ENCODE measurements around the gene FARSB. TPM values are rescaled to one million over a fixed set of nuclear protein-coding genes. Genes with fewer than 3 reads are reported as not detected.

The FARSB gene
- polyA plus RNA-seq, 3 donors: 5.8 to 10.9 (median 8.4) TPM

- intact Hi-C loops (cut with micrococcal nuclease): no loop called here
Observed at GRCh38 chr2:222548992-222549391, 106.9 kb downstream of the FARSB start.

GRCh38 chr2:222547083-222547482 lies 108.8 kb downstream of the FARSB start:
- Mint-ChIP-seq H3K27me3 (ENCODE audit: low read depth in 3 of 3) (peaks cover 14 to 27% (median 24%) of the 10 kb centered on the region in 3 donors), H3K36me3 (no peaks in the 10 kb centered on the region), H3K4me1 (no peaks in the 10 kb centered on the region), H3K4me3 (no peak overlapping the region), H3K9me3 (no peaks in the 10 kb centered on the region), H3K27ac (no peak overlapping the region)
- H4K20me1 ChIP-seq (ENCODE audit: insufficient read depth, low read length): no peaks in the 10 kb centered on the region
- H3K36me3 ChIP-seq (replicated peaks in 1 of 2; ENCODE audit: control insufficient read depth in 1 of 2, insufficient read depth in 2 of 2, low read length in 2 of 2): no peaks in the 10 kb centered on the region
- H3K27ac ChIP-seq (ENCODE audit: low read depth in 1 of 2, low read length in 2 of 2): no peak overlapping the region
- no peak for TF ChIP-seq CTCF (IDR thresholded peaks at IDR 0.05)
- no peaks in the 10 kb centered on the region for H3K79me2 ChIP-seq (ENCODE audit: insufficient read depth, low read length)
- H3K9me3 ChIP-seq (replicated peaks in 1 of 2; ENCODE audit: control insufficient read depth in 1 of 2, insufficient read depth in 1 of 2, low read length in 2 of 2): no peaks in the 10 kb centered on the region
- no peak overlapping the region for H2AFZ ChIP-seq (ENCODE audit: insufficient read depth, low read depth, low read length, poor library complexity, severe bottlenecking)
- H3K4me2 ChIP-seq (replicated peaks; ENCODE audit: extremely low read depth, low read length, poor library complexity, severe bottlenecking): no peak overlapping the region
- no peak overlapping the region for H3K4me3 ChIP-seq (replicated peaks in 1 of 3; ENCODE audit: low read depth in 2 of 3, low read length in 3 of 3)
- no peak for DNase-seq
- H3K4me1 ChIP-seq (ENCODE audit: control insufficient read depth in 1 of 2, insufficient read depth in 2 of 2, low read length in 2 of 2): no peaks in the 10 kb centered on the region
- peaks cover 13 to 23% of the 10 kb centered on the region in 2 donors for H3K27me3 ChIP-seq (ENCODE audit: control insufficient read depth in 2 of 2, insufficient read depth in 2 of 2, low read length in 2 of 2)
- WGBS (ENCODE audit: insufficient coverage): 93% methylated on average over 4 of the region's 5 CpGs
- no peak overlapping the region for H3K9ac ChIP-seq (ENCODE audit: insufficient read depth, low read length, poor library complexity, severe bottlenecking)
- intact Hi-C loops (cut with micrococcal nuclease): no loop called here

More at GRCh38 chr2:222548992-222549391, 106.9 kb downstream of the FARSB start:
- Histone ChIP-seq H3K27ac (ENCODE audit: low read depth in 1 of 2, low read length in 2 of 2) (no peak overlapping the region), H3K27me3 (ENCODE audit: control insufficient read depth in 2 of 2, insufficient read depth in 2 of 2, low read length in 2 of 2) (peaks cover 18 to 21% of the 10 kb centered on the region in 2 donors), H3K4me3 (replicated peaks in 1 of 3; ENCODE audit: low read depth in 2 of 3, low read length in 3 of 3) (no peak overlapping the region), H4K20me1 (ENCODE audit: insufficient read depth, low read length) (no peaks in the 10 kb centered on the region), H3K79me2 (ENCODE audit: insufficient read depth, low read length) (no peaks in the 10 kb centered on the region), H3K4me2 (replicated peaks; ENCODE audit: extremely low read depth, low read length, poor library complexity, severe bottlenecking) (no peak overlapping the region), H3K9me3 (replicated peaks in 1 of 2; ENCODE audit: control insufficient read depth in 1 of 2, insufficient read depth in 1 of 2, low read length in 2 of 2) (no peaks in the 10 kb centered on the region), H2AFZ (ENCODE audit: insufficient read depth, low read depth, low read length, poor library complexity, severe bottlenecking) (no peak overlapping the region), H3K36me3 (replicated peaks in 1 of 2; ENCODE audit: control insufficient read depth in 1 of 2, insufficient read depth in 2 of 2, low read length in 2 of 2) (no peaks in the 10 kb centered on the region), H3K4me1 (ENCODE audit: control insufficient read depth in 1 of 2, insufficient read depth in 2 of 2, low read length in 2 of 2) (no peaks in the 10 kb centered on the region), H3K9ac (ENCODE audit: insufficient read depth, low read length, poor library complexity, severe bottlenecking) (no peak overlapping the region)
- 100% methylated on average over 2 of the region's 3 CpGs for WGBS (ENCODE audit: insufficient coverage)
- Mint-ChIP-seq H3K4me3 (no peak overlapping the region), H3K27me3 (ENCODE audit: low read depth in 3 of 3) (peaks cover 19 to 31% (median 24%) of the 10 kb centered on the region in 3 donors), H3K36me3 (no peaks in the 10 kb centered on the region), H3K27ac (no peak overlapping the region), H3K9me3 (peaks cover 0 to 5% (median 0%) of the 10 kb centered on the region in 7 donors), H3K4me1 (no peaks in the 10 kb centered on the region)
- no peak for DNase-seq
- no peak for TF ChIP-seq CTCF (IDR thresholded peaks at IDR 0.05)

Measured in CD14-positive monocyte (primary cell).